Measurements from ENCODE around the gene GRPR.
"Not testable (repeated sequence)": the region's sequence is repeated elsewhere in the genome, so short reads cannot be mapped to it uniquely, and the experiment has no call there.

Gene GRPR

DNA sequence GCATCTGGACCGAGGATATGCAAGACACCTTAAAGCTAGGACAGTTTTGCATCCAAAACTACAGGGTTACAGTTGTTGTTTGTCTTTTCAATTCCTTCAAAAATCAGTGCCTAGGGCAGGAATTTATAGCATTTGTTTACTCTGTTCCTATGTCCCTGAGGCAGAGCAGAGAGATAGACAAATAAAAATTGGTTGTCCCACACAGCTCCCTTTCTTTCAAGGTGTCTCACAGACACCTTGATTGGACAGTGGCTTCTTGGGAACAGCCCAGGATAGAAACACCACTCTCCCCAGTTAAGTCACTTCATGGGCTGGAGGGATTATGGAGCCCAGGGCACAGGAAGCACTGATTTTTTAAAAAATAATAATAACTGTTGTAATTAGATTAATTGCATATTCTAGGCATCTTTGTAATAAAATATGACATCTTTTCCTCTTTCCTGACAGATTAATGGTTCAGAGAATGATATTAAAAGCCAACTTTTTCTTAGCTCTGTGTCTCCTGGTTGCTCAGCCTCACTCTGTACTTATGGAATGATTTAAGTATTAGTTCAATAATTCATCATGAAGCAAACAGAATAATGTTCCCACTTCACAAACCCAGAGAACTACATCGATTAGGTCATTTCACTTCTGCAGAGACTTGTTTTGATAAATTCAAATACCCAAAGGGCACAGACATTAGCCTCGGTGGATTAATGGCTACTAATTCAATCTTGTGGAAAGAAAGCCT, 52.1 kb downstream of the GRPR start:
- H3K4me3 ChIP-seq (ENCODE audit: low read depth, low read length), result no peak overlapping the region
- no peak for TF ChIP-seq CTCF (IDR thresholded peaks at IDR 0.05; ENCODE audit: insufficient read depth, low read length, missing control alignments)
- POLR2A ChIA-PET, result no interaction called here
- CTCF ChIA-PET, result no interaction called here
- no peak for DNase-seq (ENCODE audit: low read depth, low spot score)

GRCh38 chrX:16177260-16177659, 53.9 kb downstream of the GRPR start:
- no peak for TF ChIP-seq CTCF (IDR thresholded peaks at IDR 0.05; ENCODE audit: insufficient read depth, low read length, missing control alignments)
- no peak for DNase-seq (ENCODE audit: low read depth, low spot score)
- CTCF ChIA-PET, result no interaction called here
- POLR2A ChIA-PET, result no interaction called here
- no peak overlapping the region for H3K4me3 ChIP-seq (ENCODE audit: low read depth, low read length)

GRCh38 chrX:16183843-16184242, 60.5 kb downstream of the GRPR start:
- H3K4me3 ChIP-seq (ENCODE audit: low read depth, low read length); DNase-seq (ENCODE audit: low read depth, low spot score); POLR2A ChIA-PET; CTCF ChIA-PET: not testable (repeated sequence)

- DNase-seq (ENCODE audit: low read depth, low spot score), result peak; percentile 44
- POLR2A ChIA-PET, result interaction anchor here (0.7 kb wide), 1 partner anchor 537 kb away, joined by 3 read pairs; no protein-coding TSS in a partner anchor
- TF ChIP-seq CTCF (IDR thresholded peaks at IDR 0.05; ENCODE audit: insufficient read depth, low read length, missing control alignments), result no peak
Measured at GRCh38 chrX:16185725-16186136, 62.4 kb downstream of the GRPR start.

GRCh38 chrX:16186380-16187007, 63.1 kb downstream of the GRPR start:
- no peak for TF ChIP-seq CTCF (IDR thresholded peaks at IDR 0.05; ENCODE audit: insufficient read depth, low read length, missing control alignments)
- no peak overlapping the region for H3K4me3 ChIP-seq (ENCODE audit: low read depth, low read length)
- CTCF ChIA-PET, result interaction anchor here (1.9 kb wide), 1 partner anchor 64 kb away, joined by 4 read pairs; the partner anchor contains the start of gene GRPR
- DNase-seq (ENCODE audit: low read depth, low spot score), result no peak
- POLR2A ChIA-PET, result interaction anchor here (0.7 kb wide), 1 partner anchor 536 kb away, joined by 3 read pairs; no protein-coding TSS in a partner anchor

More at GRCh38 chrX:16185725-16186136, 62.4 kb downstream of the GRPR start:
- CTCF ChIA-PET, result no interaction called here
- no peak overlapping the region for H3K4me3 ChIP-seq (ENCODE audit: low read depth, low read length)

- CTCF ChIA-PET, result interaction anchor here (1.9 kb wide), 1 partner anchor 64 kb away, joined by 4 read pairs; the partner anchor contains the start of gene GRPR
- DNase-seq (ENCODE audit: low read depth, low spot score), result no peak
- POLR2A ChIA-PET, result no interaction called here
- no peak for TF ChIP-seq CTCF (IDR thresholded peaks at IDR 0.05; ENCODE audit: insufficient read depth, low read length, missing control alignments)
- no peak overlapping the region for H3K4me3 ChIP-seq (ENCODE audit: low read depth, low read length)
Measured at GRCh38 chrX:16187024-16187760, 63.8 kb downstream of the GRPR start.
